ENCODE results near the gene TDRD7. TPM values are rescaled to one million over a fixed set of nuclear protein-coding genes. Genes with fewer than 3 reads are reported as not detected.

The TDRD7 gene
- polyA plus RNA-seq, 2 of the 4 experiments (the other 2 are of a cell fraction) = 11.5 to 15.7 TPM

DNA sequence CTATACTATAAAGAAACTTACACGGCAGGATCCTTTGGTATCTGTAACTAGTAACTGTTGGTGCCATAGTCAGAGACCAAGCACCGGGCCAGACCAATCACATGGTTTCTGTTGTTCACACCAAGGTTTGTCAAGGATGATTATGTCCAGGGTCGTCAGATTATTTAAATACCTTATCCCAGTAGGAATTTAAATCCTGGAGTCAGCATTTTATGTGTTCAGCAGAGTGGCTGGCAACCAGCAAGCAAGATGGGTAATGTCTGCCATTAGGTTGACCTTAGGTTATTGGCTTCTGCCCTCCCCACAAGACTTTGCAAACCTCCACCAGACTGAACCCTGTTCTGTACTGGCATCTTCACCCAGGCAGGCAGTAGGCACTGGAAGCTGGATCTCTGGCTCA is 50.3 kb downstream of the TDRD7 start:
- Histone ChIP-seq H3K4me1 (no peaks in the 10 kb centered on the region), H3K4me2 (no peak overlapping the region), H3K9me3 (no peaks in the 10 kb centered on the region), H3K27ac (no peak overlapping the region), H3K4me3 (no peak overlapping the region)
- 92% methylated on average over 3 of the region's 3 CpGs for WGBS (ENCODE audit: missing lambda C conversion rate)
- TF ChIP-seq TFCP2L1 (CRISPR knock-in tag; IDR thresholded peaks at IDR 0.05) = no peak
- no peak for TF ChIP-seq RFX5 (IDR thresholded peaks at IDR 0.05)
- peak; percentile 70 for TF ChIP-seq MAFK (IDR thresholded peaks at IDR 0.05; ENCODE audit: partially characterized antibody)
- POLR2A ChIA-PET = no interaction called here
- ATAC-seq = no peak
- CTCF ChIA-PET = interaction anchor here (0.8 to 3.4 kb wide), 9 partner anchors 8 to 154 kb away, joined by 3 to 31 read pairs (median 5); no protein-coding TSS in a partner anchor
- FAIRE-seq = no peak
- DNase-seq (ENCODE audit: low read depth in 1 of 2, low spot score in 1 of 2) = no peak

DNA sequence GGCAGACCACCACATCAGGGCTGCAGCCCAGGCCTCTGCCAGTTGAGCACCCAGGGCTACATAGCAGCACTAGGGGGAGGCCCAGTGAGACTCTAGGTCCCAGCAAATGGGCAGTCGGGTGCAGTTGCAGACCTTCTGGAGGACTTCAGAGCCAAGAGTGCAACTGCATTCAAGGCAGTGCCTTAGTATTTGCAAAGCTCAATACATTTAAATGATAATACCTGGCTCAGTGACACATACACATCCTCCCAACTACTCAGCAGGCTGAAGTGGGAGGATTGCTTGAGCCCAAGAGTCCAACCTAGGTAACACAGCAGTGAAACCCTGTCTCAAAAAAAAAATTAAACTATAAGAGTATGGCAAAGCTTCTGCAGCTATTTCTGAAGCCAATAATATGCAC is 51.0 kb downstream of the TDRD7 start:
- POLR2A ChIA-PET = no interaction called here
- TF ChIP-seq CBX2 (IDR thresholded peaks at IDR 0.05; ENCODE audit: borderline replicate concordance, low read depth) = no peak
- no peak for TF ChIP-seq ESRRA (IDR thresholded peaks at IDR 0.05; ENCODE audit: borderline replicate concordance, low read length)
- no peak for TF ChIP-seq HOXA7 (CRISPR knock-in tag; IDR thresholded peaks at IDR 0.05)
- TF ChIP-seq CBX8 (IDR thresholded peaks at IDR 0.05) = no peak
- TF ChIP-seq MAZ (IDR thresholded peaks at IDR 0.05; ENCODE audit: borderline replicate concordance, low read depth, low read length) = no peak
- no peak for TF ChIP-seq EP300 (IDR thresholded peaks at IDR 0.05)
- TF ChIP-seq CEBPB (IDR thresholded peaks at IDR 0.05) = no peak
- no peak for TF ChIP-seq SREBF2 (IDR thresholded peaks at IDR 0.05)
- TF ChIP-seq NPAS2 (CRISPR knock-in tag; IDR thresholded peaks at IDR 0.05; ENCODE audit: borderline replicate concordance) = no peak
- TF ChIP-seq ZC3H11A (IDR thresholded peaks at IDR 0.05) = no peak
- TF ChIP-seq JUN (IDR thresholded peaks at IDR 0.05) = no peak
- TF ChIP-seq KDM1A (IDR thresholded peaks at IDR 0.05; ENCODE audit: low read depth) = no peak
- no peak for TF ChIP-seq BHLHE40 (IDR thresholded peaks at IDR 0.05; ENCODE audit: low read depth, low read length)
- no peak for TF ChIP-seq KDM5A (IDR thresholded peaks at IDR 0.05)
- no peak for TF ChIP-seq MAFK (IDR thresholded peaks at IDR 0.05; ENCODE audit: partially characterized antibody)
- TF ChIP-seq, protein P1, sequence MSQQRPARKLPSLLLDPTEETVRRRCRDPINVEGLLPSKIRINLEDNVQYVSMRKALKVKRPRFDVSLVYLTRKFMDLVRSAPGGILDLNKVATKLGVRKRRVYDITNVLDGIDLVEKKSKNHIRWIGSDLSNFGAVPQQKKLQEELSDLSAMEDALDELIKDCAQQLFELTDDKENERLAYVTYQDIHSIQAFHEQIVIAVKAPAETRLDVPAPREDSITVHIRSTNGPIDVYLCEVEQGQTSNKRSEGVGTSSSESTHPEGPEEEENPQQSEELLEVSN (IDR thresholded peaks at IDR 0.05; ENCODE audit: borderline replicate concordance, low read depth) = no peak
- no peak for FAIRE-seq
- no peaks in the 10 kb centered on the region for H3K4me1 ChIP-seq
- no peaks in the 10 kb centered on the region for H3K9me3 ChIP-seq
- no peak overlapping the region for H3K27ac ChIP-seq
- CTCF ChIA-PET = interaction anchor here (2.7 to 3.4 kb wide), 3 partner anchors 11 to 153 kb away, joined by 11 to 31 read pairs (median 29); no protein-coding TSS in a partner anchor
- no peak overlapping the region for H3K4me2 ChIP-seq
- H3K4me3 ChIP-seq = no peak overlapping the region
- no peak for DNase-seq (ENCODE audit: low read depth in 1 of 2, low spot score in 1 of 2)
- 100% methylated on average over 1 of the region's 1 CpG for WGBS (ENCODE audit: missing lambda C conversion rate)
- no peak for ATAC-seq

DNA sequence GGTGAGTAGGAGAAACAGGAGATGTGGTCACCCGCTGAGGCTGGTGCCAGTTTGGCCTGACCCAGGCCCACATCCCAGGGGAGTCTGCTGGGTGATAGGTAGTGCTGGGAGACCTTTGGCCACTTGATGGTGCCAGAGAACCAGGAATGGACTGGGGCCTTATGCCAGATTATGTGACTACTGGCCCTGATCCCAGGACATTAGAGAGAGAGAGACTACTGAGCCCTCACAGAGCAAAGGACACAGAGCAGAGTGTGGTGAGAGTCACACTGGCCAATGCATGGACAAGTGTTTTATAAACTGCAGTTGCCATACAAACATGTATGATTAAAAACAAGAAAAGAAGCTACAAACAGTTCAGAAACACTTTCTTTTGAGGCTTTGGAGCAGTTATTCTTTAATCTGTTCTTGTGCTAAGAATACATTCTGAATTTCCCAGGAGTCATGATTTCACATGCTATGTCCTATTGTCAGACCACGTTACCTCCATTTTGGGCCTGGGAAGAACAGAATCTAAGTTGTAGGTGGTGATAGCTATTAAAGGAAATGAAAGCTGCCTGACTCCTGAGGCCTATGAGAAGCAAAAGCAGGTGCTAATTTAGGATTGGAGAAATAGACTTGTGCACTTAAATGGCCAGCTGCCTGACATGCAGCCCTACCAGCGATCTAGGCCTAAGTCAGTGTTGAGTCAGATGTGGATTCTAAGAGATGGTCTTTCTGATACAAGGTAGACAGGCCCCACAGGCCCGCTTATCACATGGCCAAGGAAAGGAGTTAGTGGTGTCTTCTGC is 57.0 kb downstream of the TDRD7 start:
- no peaks in the 10 kb centered on the region for H3K4me1 ChIP-seq
- 86% methylated on average over 4 of the region's 4 CpGs for WGBS (ENCODE audit: missing lambda C conversion rate)
- DNase-seq (ENCODE audit: low read depth in 1 of 2, low spot score in 1 of 2) = peak; percentile 46 to 70
- ChIA-PET CTCF (interaction anchor here (0.6 to 11.7 kb wide), 54 partner anchors 7 to 611 kb away, joined by 3 to 340 read pairs (median 5); partner anchors contain the start of genes TMOD1 and TSTD2), POLR2A (interaction anchor here (0.6 to 2.2 kb wide), 2 partner anchors 130 to 164 kb away, joined by 6 to 9 read pairs; partner anchors contain the start of gene TSTD2)
- ATAC-seq = peak; percentile 89 to 99
- H3K9me3 ChIP-seq = no peaks in the 10 kb centered on the region
- TF ChIP-seq GATA3 (IDR thresholded peaks at IDR 0.05; ENCODE audit: borderline replicate concordance) (no peak), MAZ (IDR thresholded peaks at IDR 0.05; ENCODE audit: borderline replicate concordance, low read depth, low read length) (no peak), BHLHE40 (IDR thresholded peaks at IDR 0.05; ENCODE audit: low read depth, low read length) (no peak), KDM5A (IDR thresholded peaks at IDR 0.05) (no peak), SMC3 (IDR thresholded peaks at IDR 0.05) (peak; percentile 58; the same call in 2 of the 3 replicates), TP53 (CRISPR knock-in tag; IDR thresholded peaks at IDR 0.05) (no peak), ZFP36 (IDR thresholded peaks at IDR 0.05; ENCODE audit: borderline replicate concordance, partially characterized antibody) (no peak), HOXB13 (CRISPR knock-in tag; IDR thresholded peaks at IDR 0.05; ENCODE audit: low read depth) (no peak), CBX8 (IDR thresholded peaks at IDR 0.05) (no peak), POLR2AphosphoS2 (conservative IDR thresholded peaks at IDR 0.05; ENCODE audit: low read length) (no peak), CHD4 (IDR thresholded peaks at IDR 0.05; ENCODE audit: borderline replicate concordance) (no peak), ESRRA (IDR thresholded peaks at IDR 0.05; ENCODE audit: borderline replicate concordance, low read length) (no peak), RAD21 (conservative IDR thresholded peaks at IDR 0.05 in 1 of 2, IDR thresholded peaks at IDR 0.05 in 1 of 2) (peak; percentile 88 to 94)
- TF ChIP-seq, protein P2, sequence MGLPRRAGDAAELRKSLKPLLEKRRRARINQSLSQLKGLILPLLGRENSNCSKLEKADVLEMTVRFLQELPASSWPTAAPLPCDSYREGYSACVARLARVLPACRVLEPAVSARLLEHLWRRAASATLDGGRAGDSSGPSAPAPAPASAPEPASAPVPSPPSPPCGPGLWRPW (IDR thresholded peaks at IDR 0.05) = no peak
- TF ChIP-seq, protein P3, sequence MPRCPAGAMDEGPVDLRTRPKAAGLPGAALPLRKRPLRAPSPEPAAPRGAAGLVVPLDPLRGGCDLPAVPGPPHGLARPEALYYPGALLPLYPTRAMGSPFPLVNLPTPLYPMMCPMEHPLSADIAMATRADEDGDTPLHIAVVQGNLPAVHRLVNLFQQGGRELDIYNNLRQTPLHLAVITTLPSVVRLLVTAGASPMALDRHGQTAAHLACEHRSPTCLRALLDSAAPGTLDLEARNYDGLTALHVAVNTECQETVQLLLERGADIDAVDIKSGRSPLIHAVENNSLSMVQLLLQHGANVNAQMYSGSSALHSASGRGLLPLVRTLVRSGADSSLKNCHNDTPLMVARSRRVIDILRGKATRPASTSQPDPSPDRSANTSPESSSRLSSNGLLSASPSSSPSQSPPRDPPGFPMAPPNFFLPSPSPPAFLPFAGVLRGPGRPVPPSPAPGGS (IDR thresholded peaks at IDR 0.05) = no peak
- TF ChIP-seq, protein P1 (IDR thresholded peaks at IDR 0.05; ENCODE audit: borderline replicate concordance, low read depth) = no peak
- TF ChIP-seq, protein P4, sequence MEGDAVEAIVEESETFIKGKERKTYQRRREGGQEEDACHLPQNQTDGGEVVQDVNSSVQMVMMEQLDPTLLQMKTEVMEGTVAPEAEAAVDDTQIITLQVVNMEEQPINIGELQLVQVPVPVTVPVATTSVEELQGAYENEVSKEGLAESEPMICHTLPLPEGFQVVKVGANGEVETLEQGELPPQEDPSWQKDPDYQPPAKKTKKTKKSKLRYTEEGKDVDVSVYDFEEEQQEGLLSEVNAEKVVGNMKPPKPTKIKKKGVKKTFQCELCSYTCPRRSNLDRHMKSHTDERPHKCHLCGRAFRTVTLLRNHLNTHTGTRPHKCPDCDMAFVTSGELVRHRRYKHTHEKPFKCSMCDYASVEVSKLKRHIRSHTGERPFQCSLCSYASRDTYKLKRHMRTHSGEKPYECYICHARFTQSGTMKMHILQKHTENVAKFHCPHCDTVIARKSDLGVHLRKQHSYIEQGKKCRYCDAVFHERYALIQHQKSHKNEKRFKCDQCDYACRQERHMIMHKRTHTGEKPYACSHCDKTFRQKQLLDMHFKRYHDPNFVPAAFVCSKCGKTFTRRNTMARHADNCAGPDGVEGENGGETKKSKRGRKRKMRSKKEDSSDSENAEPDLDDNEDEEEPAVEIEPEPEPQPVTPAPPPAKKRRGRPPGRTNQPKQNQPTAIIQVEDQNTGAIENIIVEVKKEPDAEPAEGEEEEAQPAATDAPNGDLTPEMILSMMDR (IDR thresholded peaks at IDR 0.05) = peak; percentile 80
- FAIRE-seq = no peak
- no peak overlapping the region for H3K4me2 ChIP-seq
- H3K4me3 ChIP-seq = no peak overlapping the region
- H3K27ac ChIP-seq = no peak overlapping the region

Measured in A549 (cell line).